HG03442 (cell line): ENCODE results near the gene TBC1D17.

Experiments used
- ATAC-seq: cut with Tn5 transposase; IDR thresholded peaks from one replicate; pipeline ENCODE4 v1.9.1; 2021; ENCODE audit warnings: mild to moderate bottlenecking, moderate library complexity; ENCODE audit not compliant: unreplicated experiment

Gene TBC1D17

GRCh38 chr19:49877020-49877878, at the start of gene TBC1D17, which contains the start of gene AKT1S1:
TBC1D17 (plus strand) TSS chr19:49877702; CDS start chr19:49877724, 22 bp downstream.
AKT1S1 (minus strand) TSS chr19:49877355; CDS start chr19:49873295, 4,060 bp downstream.
- ATAC-seq, result peak; percentile 55

GRCh38 chr19:49829200-49829599, 48.3 kb upstream of the TBC1D17 start:
- ATAC-seq, result no peak

GRCh38 chr19:49829721-49830120, 47.8 kb upstream of the TBC1D17 start:
- no peak for ATAC-seq

GRCh38 chr19:49830766-49831165, 46.7 kb upstream of the TBC1D17 start:
- ATAC-seq, result no peak

GRCh38 chr19:49831592-49831991, 45.9 kb upstream of the TBC1D17 start:
- no peak for ATAC-seq

- ATAC-seq, result no peak
These were observed 44.9 kb upstream of the TBC1D17 start for GRCh38 chr19:49832556-49832955.

GRCh38 chr19:49833599-49833998, 43.9 kb upstream of the TBC1D17 start:
- ATAC-seq, result no peak

- ATAC-seq, result no peak
These were observed 41.9 kb upstream of the TBC1D17 start for GRCh38 chr19:49835562-49835961.

GRCh38 chr19:49836176-49837008, 41.1 kb upstream of the TBC1D17 start:
- no peak for ATAC-seq

GRCh38 chr19:49837009-49837310, 40.5 kb upstream of the TBC1D17 start:
- no peak for ATAC-seq

- ATAC-seq, result no peak
These were observed 40.1 kb upstream of the TBC1D17 start for GRCh38 chr19:49837425-49837824.

- no peak for ATAC-seq
These were observed 38.5 kb upstream of the TBC1D17 start for GRCh38 chr19:49838885-49839588.

- no peak for ATAC-seq
These were observed 37.8 kb upstream of the TBC1D17 start for GRCh38 chr19:49839713-49840112.

GRCh38 chr19:49840321-49840720, 37.2 kb upstream of the TBC1D17 start:
- ATAC-seq, result no peak

- no peak for ATAC-seq
These were observed 36.7 kb upstream of the TBC1D17 start for GRCh38 chr19:49840736-49841249.

- ATAC-seq, result no peak
These were observed 34.2 kb upstream of the TBC1D17 start for GRCh38 chr19:49843265-49843664.

GRCh38 chr19:49844138-49845095, 33.1 kb upstream of the TBC1D17 start:
- ATAC-seq, result no peak

GRCh38 chr19:49845414-49845813, 32.1 kb upstream of the TBC1D17 start:
- no peak for ATAC-seq

- ATAC-seq, result no peak
These were observed 31.1 kb upstream of the TBC1D17 start for GRCh38 chr19:49846408-49846807.
